DOHH2 (cell line): ENCODE results near the gene ZNF236.

Source experiments
- H3F3A ChIP-seq: fragments of 200-600 bp; sonication (generic), shearing (Covaris generic); 2 replicates; pipeline ENCODE4 v1.6.0; 2016; ENCODE audit warnings: antibody characterized with exemption, mild to moderate bottlenecking; ENCODE audit not compliant: control insufficient read depth, insufficient read depth
- H3K27ac ChIP-seq: fragments of 200-600 bp; sonication (generic); 2 replicates; pipeline ENCODE4 v1.5.1; 2014; ENCODE audit warnings: low read depth, mild to moderate bottlenecking, low read length, moderate library complexity
- H3K27me3 ChIP-seq: fragments of 200-600 bp; sonication (generic); 2 replicates; pipeline ENCODE4 v1.6.1; 2014; ENCODE audit warnings: mild to moderate bottlenecking, low read length, mixed read lengths; ENCODE audit not compliant: control insufficient read depth
- H3K36me3 ChIP-seq: fragments of 200-600 bp; sonication (generic); 2 replicates; pipeline ENCODE4 v1.6.1; 2014; ENCODE audit warnings: mild to moderate bottlenecking, low read length, moderate library complexity, mixed read lengths; ENCODE audit not compliant: control insufficient read depth
- H3K4me1 ChIP-seq: fragments of 200-600 bp; sonication (generic); 2 replicates; pipeline ENCODE4 v1.6.1; 2014; ENCODE audit warnings: mild to moderate bottlenecking, low read length, mixed read lengths; ENCODE audit not compliant: control insufficient read depth
- H3K4me2 ChIP-seq: fragments of 200-600 bp; sonication (generic); 2 replicates; pipeline ENCODE4 v1.6.0; 2014; ENCODE audit warnings: mild to moderate bottlenecking, low read length, moderate library complexity
- H3K4me3 ChIP-seq: fragments of 200-600 bp; sonication (generic); 2 replicates; pipeline ENCODE4 v1.5.1; 2014; ENCODE audit warnings: mild to moderate bottlenecking, low read length, mixed read lengths
- H3K79me2 ChIP-seq: fragments of 200-600 bp; sonication (generic); 2 replicates; pipeline ENCODE4 v1.6.1; 2014; ENCODE audit warnings: mild to moderate bottlenecking, low read length, mixed read lengths; ENCODE audit not compliant: control insufficient read depth
- H3K9me2 ChIP-seq: fragments of 200-600 bp; sonication (generic); replicated peaks from 2 replicates; pipeline ENCODE4 v1.6.1; 2014; ENCODE audit warnings: mild to moderate bottlenecking, low read length, mixed read lengths; ENCODE audit not compliant: control insufficient read depth
- H3K9me3 ChIP-seq: fragments of 200-600 bp; sonication (generic); 2 replicates; pipeline ENCODE4 v1.6.1; 2014; ENCODE audit warnings: antibody characterized with exemption, low read length, mixed read lengths; ENCODE audit not compliant: control insufficient read depth, insufficient read depth
- H4K20me1 ChIP-seq: fragments of 200-600 bp; sonication (generic); 2 replicates; pipeline ENCODE4 v1.6.0; 2014; ENCODE audit warnings: low read depth, mild to moderate bottlenecking, antibody characterized with exemption, low read length, moderate library complexity; ENCODE audit not compliant: control insufficient read depth, insufficient read depth
- CTCF ChIP-seq: fragments of 200-600 bp; sonication (generic); IDR thresholded peaks from one replicate; pipeline ENCODE4 v1.5.1; 2014; ENCODE audit warnings: antibody characterized with exemption, mild to moderate bottlenecking, low read depth, low read length; ENCODE audit not compliant: poor library complexity, severe bottlenecking
- EZH2phosphoT487 ChIP-seq: fragments of 200-600 bp; sonication (generic); IDR thresholded peaks from 2 replicates; pipeline ENCODE4 v1.6.1; 2017; ENCODE audit warnings: borderline replicate concordance, mild to moderate bottlenecking, antibody characterized with exemption, low read length, moderate library complexity, mixed read lengths

The ZNF236 gene

GRCh38 chr18:77001041-77001440 is 178.7 kb downstream of the ZNF236 start:
- Histone ChIP-seq H3K36me3 (no peaks in the 10 kb centered on the region), H4K20me1 (no peaks in the 10 kb centered on the region), H3K27me3 (no peaks in the 10 kb centered on the region), H3K4me2 (no peak overlapping the region), H3K9me3 (no peaks in the 10 kb centered on the region), H3K79me2 (no peaks in the 10 kb centered on the region), H3F3A (no peaks in the 10 kb centered on the region), H3K27ac (no peak overlapping the region), H3K4me1 (peaks cover 8% of the 10 kb centered on the region), H3K4me3 (no peak overlapping the region), H3K9me2 (no peaks in the 10 kb centered on the region)
- TF ChIP-seq CTCF (no peak), EZH2phosphoT487 (no peak)

GRCh38 chr18:77001979-77002378 is 179.6 kb downstream of the ZNF236 start:
- Histone ChIP-seq H3K4me1 (peaks cover 8% of the 10 kb centered on the region), H3K36me3 (no peaks in the 10 kb centered on the region), H4K20me1 (no peaks in the 10 kb centered on the region), H3K27me3 (no peaks in the 10 kb centered on the region), H3K4me3 (no peak overlapping the region), H3K27ac (no peak overlapping the region), H3F3A (no peaks in the 10 kb centered on the region), H3K9me2 (no peaks in the 10 kb centered on the region), H3K4me2 (no peak overlapping the region), H3K79me2 (no peaks in the 10 kb centered on the region), H3K9me3 (no peaks in the 10 kb centered on the region)
- no peak for TF ChIP-seq EZH2phosphoT487
- no peak for TF ChIP-seq CTCF

- Histone ChIP-seq H3K36me3 (no peaks in the 10 kb centered on the region), H3K4me2 (no peak overlapping the region), H3K27ac (no peak overlapping the region), H4K20me1 (no peaks in the 10 kb centered on the region), H3K4me1 (peaks cover 13% of the 10 kb centered on the region), H3K79me2 (no peaks in the 10 kb centered on the region), H3K9me2 (no peaks in the 10 kb centered on the region), H3K27me3 (no peaks in the 10 kb centered on the region), H3K4me3 (no peak overlapping the region), H3F3A (no peaks in the 10 kb centered on the region), H3K9me3 (no peaks in the 10 kb centered on the region)
- TF ChIP-seq CTCF (no peak), EZH2phosphoT487 (no peak)
Measured at GRCh38 chr18:77002496-77002895, 180.1 kb downstream of the ZNF236 start.

- TF ChIP-seq EZH2phosphoT487 (no peak), CTCF (no peak)
- no peaks in the 10 kb centered on the region for H4K20me1 ChIP-seq
- H3K27me3 ChIP-seq, result no peaks in the 10 kb centered on the region
- no peak overlapping the region for H3K4me3 ChIP-seq
- no peaks in the 10 kb centered on the region for H3K79me2 ChIP-seq
- peaks cover 15% of the 10 kb centered on the region for H3K4me1 ChIP-seq
- no peaks in the 10 kb centered on the region for H3K9me3 ChIP-seq
- H3K27ac ChIP-seq, result no peak overlapping the region
- no peaks in the 10 kb centered on the region for H3K9me2 ChIP-seq
- no peaks in the 10 kb centered on the region for H3F3A ChIP-seq
- no peaks in the 10 kb centered on the region for H3K36me3 ChIP-seq
- H3K4me2 ChIP-seq, result no peak overlapping the region
Measured at GRCh38 chr18:77003316-77003715, 181.0 kb downstream of the ZNF236 start.
